Neural cell (in vitro differentiated cells): Measurements from ENCODE around the gene UMAD1. TPM values are rescaled to one million over a fixed set of nuclear protein-coding genes. Genes with fewer than 3 reads are reported as not detected.

Experiments
- H2AFZ ChIP-seq: fragments of 200-600, 300-800 bp; sonication (generic), shearing (Covaris generic); 2 replicates; pipeline ENCODE4 v1.6.0; 2014; ENCODE audit warnings: low read depth, mild to moderate bottlenecking, antibody characterized with exemption, low read length, moderate library complexity
- H3F3A ChIP-seq: fragments of 200-600 bp; shearing (Covaris generic); 2 replicates; pipeline ENCODE4 v1.6.1; 2016; ENCODE audit warnings: mild to moderate bottlenecking, moderate library complexity, mixed read lengths, antibody characterized with exemption, low read length; ENCODE audit not compliant: insufficient read depth, poor library complexity, severe bottlenecking
- H3K27ac ChIP-seq: fragments of 200-600, 300-800 bp; sonication (generic), shearing (Covaris generic); 2 replicates; pipeline ENCODE4 v1.5.1; 2014; ENCODE audit warnings: mild to moderate bottlenecking, low read length, moderate library complexity
- H3K27me3 ChIP-seq: fragments of 300-800, 200-600 bp; sonication (generic), shearing (Covaris generic); 2 replicates; pipeline ENCODE4 v1.6.0; 2014; ENCODE audit warnings: mild to moderate bottlenecking, low read depth, low read length, moderate library complexity; ENCODE audit not compliant: insufficient read depth
- H3K36me3 ChIP-seq: fragments of 300-800, 200-600 bp; sonication (generic), shearing (Covaris generic); 2 replicates; pipeline ENCODE4 v1.5.1; 2014; ENCODE audit warnings: mild to moderate bottlenecking, antibody characterized with exemption, low read length, moderate library complexity; ENCODE audit not compliant: insufficient read depth
- H3K4me2 ChIP-seq: fragments of 300-800, 200-600 bp; sonication (generic), shearing (Covaris generic); 2 replicates; pipeline ENCODE4 v1.6.0; 2014; ENCODE audit warnings: mild to moderate bottlenecking, low read length
- H3K4me3 ChIP-seq: fragments of 300-800, 200-600 bp; sonication (generic), shearing (Covaris generic); 2 replicates; pipeline ENCODE4 v1.5.1; 2014; ENCODE audit warnings: mild to moderate bottlenecking, low read length, moderate library complexity
- H3K79me2 ChIP-seq: fragments of 200-600 bp; shearing (Covaris generic); replicated peaks from 2 replicates; pipeline ENCODE4 v1.6.0; 2014; ENCODE audit warnings: mild to moderate bottlenecking, low read length, moderate library complexity; ENCODE audit not compliant: insufficient read depth
- H3K9ac ChIP-seq: fragments of 300-800, 200-600 bp; sonication (generic), shearing (Covaris generic); 2 replicates; pipeline ENCODE4 v1.6.1; 2016; ENCODE audit warnings: mild to moderate bottlenecking, low read length, mixed read lengths
- H3K9me2 ChIP-seq: fragments of 200-600 bp; shearing (Covaris generic); 2 replicates; pipeline ENCODE4 v1.6.1; 2016; ENCODE audit warnings: mild to moderate bottlenecking, low read length, mixed read lengths; ENCODE audit not compliant: insufficient read depth
- H3K9me3 ChIP-seq: fragments of 200-600, 300-800 bp; sonication (generic), shearing (Covaris generic); 2 replicates; pipeline ENCODE4 v1.6.1; 2016; ENCODE audit warnings: mild to moderate bottlenecking, mixed run types, low read length, moderate library complexity, mixed read lengths
- H4K20me1 ChIP-seq: fragments of 200-600 bp; shearing (Covaris generic); 2 replicates; pipeline ENCODE4 v1.6.1; 2016; ENCODE audit warnings: mild to moderate bottlenecking, mixed run types; ENCODE audit not compliant: insufficient read depth
- EP300 ChIP-seq: fragments of 450-650 bp; conservative IDR thresholded peaks from 2 replicates; pipeline ENCODE4 v1.6.1; 2014; ENCODE audit warnings: antibody characterized with exemption, mild to moderate bottlenecking, moderate library complexity; ENCODE audit not compliant: poor library complexity, severe bottlenecking
- EZH2 ChIP-seq: fragments of 200-600, 300-800 bp; shearing (Covaris generic), sonication (generic); IDR thresholded peaks from 2 replicates; pipeline ENCODE4 v1.6.1; 2014; ENCODE audit warnings: antibody characterized with exemption, low read length, borderline replicate concordance, mild to moderate bottlenecking; ENCODE audit not compliant: insufficient read depth, poor library complexity, severe bottlenecking
- MXI1 ChIP-seq: fragments of 450-650 bp; conservative IDR thresholded peaks from 2 replicates; pipeline ENCODE4 v1.6.1; 2014; ENCODE audit warnings: antibody characterized with exemption, mild to moderate bottlenecking; ENCODE audit not compliant: poor library complexity, severe bottlenecking
- POLR2AphosphoS5 ChIP-seq: IDR thresholded peaks from 2 replicates; pipeline ENCODE4 v1.6.1; 2012
- RAD21 ChIP-seq: fragments of 450-650 bp; conservative IDR thresholded peaks from 2 replicates; pipeline ENCODE4 v1.6.1; 2014; ENCODE audit warnings: antibody characterized with exemption, mild to moderate bottlenecking, moderate library complexity
- REST ChIP-seq: IDR thresholded peaks from 2 replicates; pipeline ENCODE4 v1.6.1; 2012; ENCODE audit warnings: borderline replicate concordance
- SMC3 ChIP-seq: fragments of 450-650 bp; conservative IDR thresholded peaks from 2 replicates; pipeline ENCODE4 v1.6.1; 2014; ENCODE audit warnings: antibody characterized with exemption, mild to moderate bottlenecking, moderate library complexity; ENCODE audit not compliant: poor library complexity
- TAF1 ChIP-seq: IDR thresholded peaks from 2 replicates; pipeline ENCODE4 v1.6.1; 2012; ENCODE audit warnings: low read depth
- polyA plus RNA-seq: library from polyadenylated mRNA; depleted of rRNA; stranded (reverse); fragments of >200 nt; gene quantifications from 2 replicates; pipeline ENCODE4 v1.2.3, GENCODE V29; 2014
- TF ChIP-seq, protein P1 (sequence below): fragments of 450-650 bp; IDR thresholded peaks from 2 replicates; pipeline ENCODE4 v1.5.1; 2014; ENCODE audit warnings: antibody characterized with exemption, mild to moderate bottlenecking, moderate library complexity; ENCODE audit not compliant: poor library complexity, severe bottlenecking

The UMAD1 gene
- polyA plus RNA-seq, 1 donor from 2014 or later, result 14.7 TPM

DNA sequence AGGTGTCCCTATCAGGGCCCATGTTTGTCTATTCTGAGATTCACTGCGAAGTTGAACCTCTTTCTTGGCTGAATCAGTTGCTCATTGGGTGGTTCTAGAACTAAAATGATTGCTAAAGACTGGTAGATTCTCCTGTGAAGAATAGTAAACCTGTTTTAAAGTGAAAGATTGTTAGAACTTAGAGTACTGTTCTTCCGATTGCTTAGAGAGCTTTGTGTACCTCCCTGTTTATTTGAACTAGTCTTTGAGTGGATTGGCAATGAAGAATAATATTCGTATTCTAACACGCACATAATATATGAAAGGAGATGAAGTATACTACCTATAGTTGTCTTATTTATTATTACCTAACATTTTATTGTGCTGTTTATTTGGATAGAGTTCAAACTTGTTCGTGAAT, 202.7 kb downstream of the UMAD1 start:
- H3K27me3 ChIP-seq, result no peaks in the 10 kb centered on the region
- H4K20me1 ChIP-seq, result no peaks in the 10 kb centered on the region
- no peaks in the 10 kb centered on the region for H3F3A ChIP-seq
- no peak overlapping the region for H3K27ac ChIP-seq
- TF ChIP-seq RAD21 (no peak), POLR2AphosphoS5 (no peak), EZH2 (no peak), REST (no peak), MXI1 (no peak), SMC3 (no peak), TAF1 (no peak), EP300 (no peak)
- TF ChIP-seq, protein P1, sequence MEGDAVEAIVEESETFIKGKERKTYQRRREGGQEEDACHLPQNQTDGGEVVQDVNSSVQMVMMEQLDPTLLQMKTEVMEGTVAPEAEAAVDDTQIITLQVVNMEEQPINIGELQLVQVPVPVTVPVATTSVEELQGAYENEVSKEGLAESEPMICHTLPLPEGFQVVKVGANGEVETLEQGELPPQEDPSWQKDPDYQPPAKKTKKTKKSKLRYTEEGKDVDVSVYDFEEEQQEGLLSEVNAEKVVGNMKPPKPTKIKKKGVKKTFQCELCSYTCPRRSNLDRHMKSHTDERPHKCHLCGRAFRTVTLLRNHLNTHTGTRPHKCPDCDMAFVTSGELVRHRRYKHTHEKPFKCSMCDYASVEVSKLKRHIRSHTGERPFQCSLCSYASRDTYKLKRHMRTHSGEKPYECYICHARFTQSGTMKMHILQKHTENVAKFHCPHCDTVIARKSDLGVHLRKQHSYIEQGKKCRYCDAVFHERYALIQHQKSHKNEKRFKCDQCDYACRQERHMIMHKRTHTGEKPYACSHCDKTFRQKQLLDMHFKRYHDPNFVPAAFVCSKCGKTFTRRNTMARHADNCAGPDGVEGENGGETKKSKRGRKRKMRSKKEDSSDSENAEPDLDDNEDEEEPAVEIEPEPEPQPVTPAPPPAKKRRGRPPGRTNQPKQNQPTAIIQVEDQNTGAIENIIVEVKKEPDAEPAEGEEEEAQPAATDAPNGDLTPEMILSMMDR, result no peak
- no peak overlapping the region for H3K4me3 ChIP-seq
- H3K79me2 ChIP-seq, result no peaks in the 10 kb centered on the region
- H3K4me2 ChIP-seq, result no peak overlapping the region
- no peaks in the 10 kb centered on the region for H3K9me3 ChIP-seq
- no peaks in the 10 kb centered on the region for H3K36me3 ChIP-seq
- no peaks in the 10 kb centered on the region for H3K9me2 ChIP-seq
- H3K9ac ChIP-seq, result no peak overlapping the region
- H2AFZ ChIP-seq, result no peak overlapping the region

DNA sequence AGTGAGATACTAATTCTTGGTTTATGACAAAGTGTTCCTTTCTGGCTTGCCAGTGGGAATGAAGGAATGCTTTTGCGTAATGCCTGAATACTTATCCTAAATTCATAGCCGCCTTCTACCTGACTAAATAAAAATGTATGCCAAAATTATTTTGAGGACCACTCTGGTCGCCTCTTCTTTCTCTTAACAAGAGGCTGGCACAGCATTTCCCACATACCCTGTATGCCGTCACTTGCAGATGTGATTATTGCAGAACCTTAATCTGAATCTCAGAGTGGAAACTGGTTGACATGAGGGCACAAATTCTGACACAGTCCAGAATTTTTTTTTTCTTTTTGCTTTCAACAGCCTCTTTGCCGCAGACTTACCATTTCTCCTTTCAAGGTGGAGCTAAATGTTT, 203.4 kb downstream of the UMAD1 start:
- no peak overlapping the region for H3K9ac ChIP-seq
- H3K79me2 ChIP-seq, result no peaks in the 10 kb centered on the region
- no peak overlapping the region for H3K4me2 ChIP-seq
- no peak overlapping the region for H2AFZ ChIP-seq
- H4K20me1 ChIP-seq, result no peaks in the 10 kb centered on the region
- TF ChIP-seq REST (no peak), POLR2AphosphoS5 (no peak)
- no peaks in the 10 kb centered on the region for H3K27me3 ChIP-seq
- H3K4me3 ChIP-seq, result no peak overlapping the region
- H3K9me2 ChIP-seq, result no peaks in the 10 kb centered on the region
- H3K27ac ChIP-seq, result no peak overlapping the region
- no peaks in the 10 kb centered on the region for H3K9me3 ChIP-seq
- no peaks in the 10 kb centered on the region for H3K36me3 ChIP-seq
- H3F3A ChIP-seq, result no peaks in the 10 kb centered on the region
